HCEC 1CT (cell line): Measurements from ENCODE around the gene EEF1AKMT3.
A peak's percentile ranks its signal among the peaks of the same experiment; 100 is the strongest.

Experiments
- DNase-seq: peaks from one replicate; pipeline ENCODE4 v3.0.0-alpha.2; 2017

EEF1AKMT3 gene

GRCh38 chr12:57772429-57773322 is at the start of gene EEF1AKMT3:
Gene EEF1AKMT3 (plus strand): TSS chr12:57772614. CDS start chr12:57772725, 111 bp downstream.
- peak; percentile 39 for DNase-seq

DNA sequence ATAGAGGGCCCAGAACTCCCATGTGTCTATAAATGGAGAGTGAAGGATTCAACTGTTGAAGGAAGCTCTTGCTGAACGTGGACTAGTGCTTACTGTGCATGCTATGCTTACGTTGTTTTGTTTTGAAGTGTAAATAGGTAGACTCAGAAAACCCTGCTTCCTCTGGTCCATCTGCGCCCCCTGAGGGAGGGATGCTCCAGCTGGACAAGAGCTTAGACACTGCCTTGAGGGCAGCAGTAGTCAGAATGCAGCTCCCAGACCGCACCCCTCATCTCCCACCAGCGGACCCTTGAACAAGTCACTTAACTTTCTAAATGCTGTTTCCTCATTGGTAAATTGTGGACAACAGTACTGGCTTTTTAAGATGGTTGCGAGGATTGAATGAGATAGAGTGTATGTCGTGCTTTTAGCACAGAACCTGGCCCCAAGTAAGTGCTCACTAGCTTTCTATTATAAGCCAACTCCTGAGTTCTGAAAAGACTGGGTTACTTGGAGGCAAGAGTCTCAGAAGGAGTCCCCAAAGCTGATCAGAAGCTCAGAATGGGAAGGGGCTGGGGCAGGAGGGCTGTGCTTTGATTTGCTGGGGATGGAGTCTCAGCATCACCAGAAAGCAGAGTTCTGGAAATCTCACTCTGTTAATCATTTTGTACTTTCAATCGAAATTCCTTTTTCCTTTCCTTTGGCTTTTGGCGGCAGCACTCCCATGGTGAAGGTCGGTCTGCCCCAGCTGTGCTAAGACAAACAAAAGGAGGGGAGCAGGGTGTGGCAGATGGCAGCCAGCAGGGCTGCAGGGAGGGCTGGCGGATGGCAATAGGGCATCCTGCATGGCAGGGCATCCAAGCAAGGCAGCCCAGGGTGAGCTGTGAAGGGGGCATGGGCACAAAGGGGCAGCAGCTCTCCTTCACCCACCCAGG is 49.4 kb upstream of the EEF1AKMT3 start:
- no peak for DNase-seq

- no peak for DNase-seq
Observed at GRCh38 chr12:57723630-57723962, 48.8 kb upstream of the EEF1AKMT3 start.

DNA sequence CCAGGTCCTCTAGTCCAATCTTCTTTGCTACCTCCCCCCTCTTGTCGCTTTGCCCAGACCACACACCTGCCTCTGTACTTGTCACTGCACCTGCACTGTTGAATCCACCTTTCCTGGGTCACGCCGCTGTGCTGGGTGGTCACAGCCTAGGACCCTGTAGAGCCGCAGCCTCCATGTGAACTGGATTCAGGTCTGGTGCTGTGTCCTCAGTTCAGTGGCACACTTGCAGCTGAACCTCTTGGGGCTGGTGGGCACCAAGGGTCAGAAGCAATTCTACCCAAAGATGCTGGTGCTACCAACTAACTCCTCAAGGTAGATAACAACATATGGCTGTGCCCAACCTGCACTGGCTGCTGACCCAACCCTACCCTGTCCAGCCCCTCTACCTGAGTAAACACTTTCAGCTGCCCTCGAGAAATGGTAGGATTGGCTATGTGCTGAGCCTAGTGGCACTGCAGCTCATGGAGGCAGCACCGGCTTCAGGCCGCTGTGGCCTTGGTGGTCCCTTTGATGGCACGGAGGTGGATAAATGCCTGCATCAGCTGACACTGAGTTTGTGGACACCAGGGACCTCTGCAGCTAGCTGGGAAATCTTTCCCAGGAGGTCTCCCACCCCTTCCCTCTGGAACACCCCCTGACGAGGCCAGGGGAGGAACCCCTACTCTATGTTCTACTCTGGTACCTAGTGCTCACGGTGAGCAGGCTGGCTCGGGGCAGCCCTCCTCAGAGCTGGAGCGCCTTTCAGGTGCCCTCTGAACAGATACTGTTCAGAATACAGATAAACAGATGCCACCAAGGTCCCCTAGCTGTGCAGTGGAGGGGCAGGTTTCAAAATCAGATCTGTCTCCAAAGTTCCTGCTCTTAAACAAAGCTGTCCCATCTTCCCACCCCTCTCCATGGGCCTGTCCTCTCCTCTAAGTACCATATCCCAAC is 48.1 kb upstream of the EEF1AKMT3 start:
- no peak for DNase-seq

GRCh38 chr12:57724936-57725740 is 47.3 kb upstream of the EEF1AKMT3 start:
- DNase-seq, result no peak

DNA sequence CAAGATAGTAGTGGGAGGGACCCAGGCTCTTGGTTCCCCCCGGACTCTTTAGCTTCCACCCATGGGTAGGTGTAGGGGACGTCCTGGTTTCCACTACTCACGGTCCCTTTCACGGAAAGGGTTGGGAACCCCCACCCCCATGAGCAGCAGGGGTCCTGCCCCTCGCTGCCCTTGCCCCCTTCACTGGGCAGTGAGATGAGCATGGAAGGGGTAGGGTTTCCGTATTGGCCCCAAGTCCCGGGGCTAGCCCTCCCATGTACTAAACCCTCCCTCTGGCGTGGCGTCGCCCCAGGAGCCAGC is 46.6 kb upstream of the EEF1AKMT3 start:
- DNase-seq, result no peak

GRCh38 chr12:57726151-57726883 is 46.1 kb upstream of the EEF1AKMT3 start:
- DNase-seq, result peak; percentile 87

GRCh38 chr12:57726884-57727757 is 45.3 kb upstream of the EEF1AKMT3 start:
- no peak for DNase-seq

GRCh38 chr12:57727758-57728395 is 44.5 kb upstream of the EEF1AKMT3 start:
- DNase-seq, result no peak

GRCh38 chr12:57729321-57729844 is 43.0 kb upstream of the EEF1AKMT3 start:
- DNase-seq, result no peak

DNA sequence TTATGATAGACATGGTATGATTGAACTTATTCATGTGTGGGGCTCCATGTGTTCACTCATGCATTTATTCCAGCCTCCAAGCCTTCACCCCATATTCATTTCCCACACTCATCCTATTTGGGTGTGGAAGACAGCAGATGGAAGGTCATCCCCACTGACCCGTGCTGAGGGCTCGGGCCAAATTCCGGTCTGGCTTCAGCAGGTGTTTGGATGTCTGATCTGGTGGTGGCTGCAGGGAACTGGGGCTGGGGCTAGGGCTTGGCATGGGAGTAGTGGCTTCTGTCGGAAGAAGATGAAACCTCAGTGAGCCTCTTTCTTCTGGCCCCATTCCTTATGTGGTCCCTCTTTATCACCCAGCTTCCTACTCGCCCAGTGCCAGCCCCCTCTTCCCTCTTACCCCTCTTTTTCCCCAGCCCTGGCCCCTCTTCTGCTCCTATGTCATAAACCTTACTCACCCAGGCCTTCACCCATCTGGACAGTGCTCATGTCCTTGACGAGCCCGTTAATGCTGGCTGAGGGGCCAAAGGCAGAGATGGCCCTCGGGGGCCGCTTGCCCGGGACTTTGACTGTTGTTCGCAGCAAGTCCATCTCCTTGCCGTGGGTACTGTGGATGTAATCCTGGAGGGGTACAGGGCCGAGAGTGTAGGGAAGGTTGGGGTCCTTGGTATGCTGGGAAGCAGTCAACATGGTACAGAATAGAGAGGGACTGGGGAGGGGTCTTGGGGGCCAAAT is 41.9 kb upstream of the EEF1AKMT3 start:
- DNase-seq, result no peak

GRCh38 chr12:57731411-57732080 is 40.9 kb upstream of the EEF1AKMT3 start:
- no peak for DNase-seq

GRCh38 chr12:57732270-57732669 is 40.1 kb upstream of the EEF1AKMT3 start:
- DNase-seq, result no peak

GRCh38 chr12:57732726-57733593 is 39.5 kb upstream of the EEF1AKMT3 start:
- DNase-seq, result no peak

DNA sequence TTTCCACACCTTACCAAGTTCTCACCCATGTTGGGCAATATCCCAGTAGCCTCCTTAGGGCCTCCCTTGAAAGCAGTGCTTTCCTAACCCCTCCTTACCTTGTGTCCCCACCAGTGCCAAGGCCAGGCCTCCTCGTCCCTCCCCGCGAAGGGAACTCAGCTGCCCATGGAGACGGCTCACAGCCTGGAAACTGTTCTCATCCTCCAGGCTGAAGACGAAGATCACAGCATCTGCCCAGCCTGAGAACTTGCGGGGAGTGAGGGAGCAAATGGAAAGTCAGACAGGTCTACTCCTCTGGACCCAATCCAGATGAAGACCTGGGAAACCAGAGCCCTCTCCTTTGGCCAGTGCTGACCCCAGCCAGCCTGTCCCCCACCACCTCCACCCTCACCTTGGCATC is 38.5 kb upstream of the EEF1AKMT3 start:
- no peak for DNase-seq

- no peak for DNase-seq
Observed at GRCh38 chr12:57734591-57734990, 37.8 kb upstream of the EEF1AKMT3 start.
